GM19239 (cell line): ENCODE results near the gene NOS1AP.

Source experiments
- DNase-seq: peaks from one replicate; pipeline ENCODE4 v3.0.0; 2011; ENCODE audit warnings: low spot score; ENCODE audit not compliant: insufficient read length
- FAIRE-seq: peaks from 2 replicates; lab custom pipeline; 2011; peaks lifted over from hg19 to GRCh38; lab: Jason Lieb, UNC

Gene NOS1AP

DNA sequence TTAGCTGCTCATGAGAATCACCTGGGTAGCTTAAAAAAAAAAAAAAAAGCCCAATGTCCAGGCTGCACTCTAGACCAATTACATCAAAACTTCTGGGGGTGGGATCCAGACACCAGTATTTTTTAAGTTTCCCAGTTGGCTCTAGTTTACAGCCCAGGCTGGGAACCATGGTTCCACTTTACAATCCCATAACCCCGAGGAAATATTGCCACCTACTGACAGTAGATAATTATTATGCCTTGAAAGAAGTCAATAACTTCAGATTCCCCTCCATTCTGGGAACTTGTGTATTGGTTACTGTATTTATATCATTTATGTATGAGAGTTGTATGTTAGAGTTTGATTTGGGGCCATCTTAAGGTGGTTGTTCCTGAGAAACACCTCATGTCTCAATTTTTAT is 207.0 kb downstream of the NOS1AP start:
- no peak for DNase-seq
- no peak for FAIRE-seq

DNA sequence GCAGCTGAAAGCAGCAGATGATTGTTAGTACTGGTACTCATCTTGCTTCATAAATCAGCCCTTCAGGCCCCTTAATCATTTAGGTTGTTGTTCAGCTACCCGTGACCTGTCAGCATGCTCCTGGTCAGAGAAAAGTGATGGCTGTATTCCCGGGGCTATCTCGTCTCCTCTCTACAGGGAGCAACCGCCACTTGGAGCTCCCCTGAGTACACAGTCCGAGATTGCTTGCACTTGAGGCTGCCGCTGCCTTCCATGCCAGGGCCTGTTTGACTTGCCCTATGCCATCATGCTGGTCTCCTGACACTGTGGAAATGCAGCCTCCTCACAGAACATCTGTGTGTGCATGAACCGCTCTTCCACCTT is 209.6 kb downstream of the NOS1AP start:
- FAIRE-seq (no peak), DNase-seq (no peak)

DNA sequence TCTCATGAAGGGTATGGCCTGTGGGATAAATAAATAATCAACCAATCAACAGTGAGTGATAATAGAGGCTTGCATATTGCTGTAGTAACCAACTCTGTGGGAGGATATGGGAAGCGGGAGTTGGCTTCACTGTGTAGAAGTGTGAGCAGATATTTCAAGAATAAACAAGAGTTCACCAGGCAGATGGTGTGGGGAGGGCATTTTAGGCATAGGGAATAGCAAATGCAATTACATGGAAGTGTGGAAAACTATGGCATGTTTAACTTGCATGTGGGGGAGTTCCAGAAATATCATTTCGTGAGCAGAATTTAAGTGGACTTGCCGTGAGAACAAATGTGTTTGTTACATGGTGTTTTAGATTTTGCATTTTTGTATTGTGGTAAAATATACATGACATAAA is 211.9 kb downstream of the NOS1AP start:
- FAIRE-seq, result no peak
- no peak for DNase-seq

DNA sequence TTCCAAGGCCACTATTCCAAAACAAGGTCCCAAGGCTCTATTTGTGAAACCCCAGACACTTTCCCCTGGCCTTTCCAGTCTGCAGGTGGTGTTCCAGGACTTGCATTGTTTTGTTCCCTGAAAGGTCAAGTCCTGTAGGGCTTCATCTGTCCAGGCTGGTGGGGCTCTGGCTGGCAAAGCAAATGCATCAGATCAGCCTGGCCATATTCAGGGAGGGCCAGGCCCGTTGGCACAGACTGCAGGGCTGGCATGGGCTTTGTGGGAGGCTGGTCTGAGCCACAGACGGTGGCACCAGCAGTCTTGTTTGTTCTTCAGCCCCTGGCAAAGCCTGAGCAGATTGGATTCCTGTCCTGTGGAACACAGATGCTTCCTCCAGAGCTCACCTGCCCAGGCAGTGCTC is 214.2 kb downstream of the NOS1AP start:
- FAIRE-seq (no peak), DNase-seq (no peak)

DNA sequence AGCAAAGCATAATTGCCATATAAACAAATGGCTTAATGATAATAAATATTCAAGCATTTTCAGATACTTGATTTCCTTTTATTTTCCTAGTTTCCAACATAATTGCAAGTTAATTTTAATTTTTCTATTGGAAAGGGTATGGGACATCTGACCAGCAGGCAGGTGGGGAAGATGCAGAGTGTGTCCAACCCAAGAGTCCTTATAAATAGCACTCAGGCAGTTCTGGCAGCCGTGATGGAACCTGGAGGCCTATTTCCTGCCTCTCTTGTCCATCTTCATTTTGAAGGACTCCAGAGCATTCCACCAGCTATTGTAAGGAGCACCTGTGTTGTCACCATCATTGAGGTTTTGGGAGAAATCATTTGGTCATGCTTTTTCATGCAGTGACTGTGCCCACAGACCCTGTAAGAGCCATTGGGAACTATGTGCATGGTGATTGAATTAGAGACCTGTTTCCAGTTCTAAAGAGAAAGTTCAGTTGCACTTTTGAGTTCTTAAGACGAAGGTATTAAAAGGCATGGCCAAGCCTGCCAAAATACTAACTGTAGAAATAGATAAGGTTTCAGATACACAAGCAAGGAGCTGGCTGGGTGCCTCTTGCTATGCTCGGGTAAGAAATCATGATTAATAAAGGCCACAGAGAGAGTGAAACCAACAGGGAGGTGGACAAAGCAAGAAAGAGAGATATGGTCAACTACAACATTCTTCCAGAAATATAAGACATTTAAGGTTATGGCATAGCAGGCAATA is 214.9 kb downstream of the NOS1AP start:
- FAIRE-seq (no peak), DNase-seq (no peak)

DNA sequence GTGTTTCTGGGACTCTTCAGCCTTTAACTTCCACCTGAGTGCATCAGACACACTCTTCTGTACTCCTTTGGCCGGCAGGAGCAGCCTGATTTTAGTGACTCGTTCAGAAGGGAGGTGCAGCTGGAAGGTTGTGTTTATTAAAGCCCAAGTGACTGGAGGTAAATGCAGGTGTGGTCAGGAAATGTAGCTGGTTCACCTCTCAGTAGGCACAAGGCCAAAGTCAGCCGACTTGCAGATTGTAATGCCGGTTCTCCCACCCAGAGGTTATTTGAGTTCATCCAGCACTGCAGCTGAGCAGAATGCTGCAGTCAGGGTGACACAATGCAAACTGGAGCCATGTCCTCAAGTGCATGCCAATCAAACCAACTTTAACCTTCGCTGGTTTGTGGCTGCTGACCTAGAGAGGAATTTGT is 215.7 kb downstream of the NOS1AP start:
- FAIRE-seq, result no peak
- no peak for DNase-seq

DNA sequence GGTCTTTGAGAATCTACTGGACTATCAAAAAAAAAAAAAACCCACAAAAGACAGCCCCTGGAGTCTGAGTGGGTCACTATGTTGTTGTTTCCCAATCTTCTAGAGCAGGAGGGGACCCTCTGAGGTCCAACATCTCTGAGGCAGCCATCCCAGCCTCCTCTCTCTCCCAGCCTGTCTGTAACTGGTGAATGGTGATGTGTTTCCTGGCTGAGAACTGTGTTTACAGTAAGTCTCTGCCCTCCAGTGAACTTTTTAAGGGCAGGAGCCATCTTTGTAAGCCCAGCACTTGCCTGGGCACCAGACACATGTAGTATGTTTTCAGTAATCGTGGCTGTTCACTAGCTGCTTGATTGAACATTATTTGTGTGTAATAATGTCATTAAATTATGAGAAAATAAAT is 221.5 kb downstream of the NOS1AP start:
- FAIRE-seq, result no peak
- DNase-seq, result no peak

- no peak for FAIRE-seq
- no peak for DNase-seq
These were observed 222.9 kb downstream of the NOS1AP start for GRCh38 chr1:162292422-162292849.

- peak; percentile 64 for FAIRE-seq
- DNase-seq, result no peak
These were observed 223.7 kb downstream of the NOS1AP start for GRCh38 chr1:162293073-162293692.

DNA sequence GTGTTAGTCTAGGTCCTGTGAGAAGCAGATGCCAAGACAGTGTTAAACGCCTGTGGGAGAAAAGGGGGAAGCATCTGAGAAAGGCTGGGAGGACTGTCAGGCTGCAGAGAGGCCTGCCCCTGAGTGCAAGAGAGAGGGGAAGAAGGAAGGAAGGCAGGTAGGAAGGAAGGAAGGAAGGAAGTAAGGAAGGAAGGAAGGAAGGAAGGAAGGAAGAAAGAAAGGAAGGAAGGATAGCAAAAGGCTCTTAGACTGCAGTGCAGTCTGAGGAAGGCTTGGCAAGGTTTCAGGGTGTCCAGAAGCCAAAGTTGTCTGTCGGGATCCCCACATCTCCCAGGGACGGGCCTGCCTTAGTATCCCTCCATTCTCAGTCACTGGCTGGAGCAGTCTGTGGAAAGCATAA is 224.5 kb downstream of the NOS1AP start:
- no peak for DNase-seq
- FAIRE-seq, result no peak

DNA sequence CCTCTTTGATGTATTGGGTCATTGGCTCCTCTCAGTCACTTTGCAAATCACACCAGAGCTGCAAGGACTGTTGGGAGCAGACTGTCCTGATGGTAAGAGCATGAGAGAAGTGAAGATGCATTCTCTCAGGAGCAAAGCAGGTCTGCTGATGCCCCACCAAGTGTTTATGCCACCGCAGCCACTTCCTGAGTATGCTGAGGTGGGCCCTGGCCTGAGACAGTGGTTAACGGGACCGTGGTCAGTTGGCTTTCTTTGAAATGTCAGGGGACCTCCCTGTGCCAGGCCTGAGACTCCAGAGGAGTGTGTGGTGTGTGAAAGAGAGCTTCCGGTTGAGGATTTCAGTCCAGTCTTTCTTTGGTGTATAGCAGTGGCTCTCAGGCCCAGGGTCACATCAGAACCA is 227.7 kb downstream of the NOS1AP start:
- DNase-seq, result no peak
- FAIRE-seq, result no peak

DNA sequence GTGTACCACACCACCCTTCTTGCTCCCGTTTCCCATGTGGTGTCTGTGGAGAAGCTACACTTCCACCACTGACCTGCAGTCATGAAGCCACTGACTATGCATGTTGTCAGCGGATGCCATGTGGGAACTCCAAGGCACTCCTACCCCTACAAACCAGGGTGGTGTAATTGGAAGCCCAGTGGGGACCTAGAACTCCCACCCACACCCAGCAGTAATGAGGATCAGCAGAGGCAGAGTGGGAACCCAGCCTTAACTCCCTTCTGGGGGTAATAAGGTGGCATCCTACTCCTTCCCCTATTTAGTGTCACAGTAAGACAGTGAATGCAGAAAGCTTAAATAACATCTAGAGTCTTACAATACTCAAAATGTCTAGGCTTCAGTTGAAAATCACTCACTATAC is 228.8 kb downstream of the NOS1AP start:
- FAIRE-seq (no peak), DNase-seq (no peak)

DNA sequence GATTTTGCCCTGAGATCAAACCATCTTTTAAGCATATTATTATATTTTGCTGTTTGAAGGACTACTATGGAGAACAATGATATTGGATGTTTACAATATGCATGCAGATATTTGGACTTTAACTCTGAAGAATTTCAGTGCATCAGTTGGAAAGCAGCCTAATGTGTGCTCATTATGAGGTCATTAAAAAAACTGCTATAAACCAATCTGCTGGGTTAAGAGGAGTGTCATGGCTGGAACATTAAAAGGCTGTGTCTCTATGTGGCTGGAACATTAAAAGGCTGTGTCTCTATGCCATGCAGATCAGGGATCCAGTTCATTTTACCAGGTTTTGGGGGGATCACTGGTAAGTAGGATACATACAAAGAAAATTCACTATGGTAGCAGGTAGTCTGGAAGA is 229.5 kb downstream of the NOS1AP start:
- FAIRE-seq, result no peak
- DNase-seq, result no peak

GRCh38 chr1:162300057-162300917 is 230.8 kb downstream of the NOS1AP start:
- FAIRE-seq (no peak), DNase-seq (no peak)

DNA sequence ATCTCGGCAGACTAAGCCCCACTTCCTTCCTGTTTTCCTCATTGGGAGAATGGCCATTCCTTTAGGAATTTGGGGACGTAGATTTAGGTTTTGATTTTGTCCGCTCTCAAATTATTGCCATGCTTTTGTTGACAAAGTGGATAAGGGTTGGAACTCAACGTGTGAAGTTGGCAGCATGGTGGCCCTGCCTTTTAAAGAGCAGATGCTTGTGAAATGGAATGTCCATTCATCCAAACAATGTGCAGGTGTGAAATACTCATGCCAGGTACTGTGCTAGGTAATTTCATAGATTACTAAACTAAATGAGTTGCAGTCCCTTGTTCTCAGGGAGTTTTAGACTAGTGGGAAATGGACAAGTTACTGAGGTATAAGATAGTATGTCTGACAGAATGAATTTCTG is 232.2 kb downstream of the NOS1AP start:
- FAIRE-seq, result no peak

GRCh38 chr1:162302306-162303003 is 233.0 kb downstream of the NOS1AP start:
- no peak for DNase-seq
- FAIRE-seq, result no peak

More for the DNA sequence above, 232.2 kb downstream of the NOS1AP start:
- no peak for DNase-seq

- FAIRE-seq (no peak), DNase-seq (no peak)
These were observed 233.5 kb downstream of the NOS1AP start for GRCh38 chr1:162303004-162303344.

GRCh38 chr1:162304736-162305135 is 235.2 kb downstream of the NOS1AP start:
- FAIRE-seq (no peak), DNase-seq (no peak)

- DNase-seq (no peak), FAIRE-seq (no peak)
These were observed 236.5 kb downstream of the NOS1AP start for GRCh38 chr1:162305969-162306368.

- DNase-seq, result no peak
- FAIRE-seq, result no peak
These were observed 240.8 kb downstream of the NOS1AP start for GRCh38 chr1:162310337-162310736.

DNA sequence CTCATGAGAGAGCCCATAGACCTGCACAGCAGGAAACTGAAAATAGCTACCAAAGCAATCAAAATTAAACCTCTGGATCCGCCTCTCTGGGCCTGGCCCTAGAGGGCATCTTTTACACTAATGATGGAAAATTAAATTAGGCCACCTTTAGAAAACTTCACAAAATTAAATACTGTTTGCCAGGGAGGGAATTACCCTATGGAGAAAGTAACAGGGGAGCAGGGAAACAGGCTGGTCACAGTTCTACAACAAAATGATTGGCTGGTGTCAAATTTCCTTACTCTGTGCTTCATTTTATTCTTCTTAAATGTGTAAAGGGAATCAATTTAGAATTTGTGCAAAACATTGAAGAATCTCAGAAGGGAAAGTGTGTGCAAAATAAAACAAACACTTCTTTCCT is 244.7 kb downstream of the NOS1AP start:
- DNase-seq (no peak), FAIRE-seq (no peak)
